ENCODE measurements around the gene CYP4F22.
A peak's percentile ranks its signal among the peaks of the same experiment; 100 is the strongest.
"Not testable (repeated sequence)": the region's sequence is repeated elsewhere in the genome, so short reads cannot be mapped to it uniquely, and the experiment has no call there.

Gene CYP4F22

DNA sequence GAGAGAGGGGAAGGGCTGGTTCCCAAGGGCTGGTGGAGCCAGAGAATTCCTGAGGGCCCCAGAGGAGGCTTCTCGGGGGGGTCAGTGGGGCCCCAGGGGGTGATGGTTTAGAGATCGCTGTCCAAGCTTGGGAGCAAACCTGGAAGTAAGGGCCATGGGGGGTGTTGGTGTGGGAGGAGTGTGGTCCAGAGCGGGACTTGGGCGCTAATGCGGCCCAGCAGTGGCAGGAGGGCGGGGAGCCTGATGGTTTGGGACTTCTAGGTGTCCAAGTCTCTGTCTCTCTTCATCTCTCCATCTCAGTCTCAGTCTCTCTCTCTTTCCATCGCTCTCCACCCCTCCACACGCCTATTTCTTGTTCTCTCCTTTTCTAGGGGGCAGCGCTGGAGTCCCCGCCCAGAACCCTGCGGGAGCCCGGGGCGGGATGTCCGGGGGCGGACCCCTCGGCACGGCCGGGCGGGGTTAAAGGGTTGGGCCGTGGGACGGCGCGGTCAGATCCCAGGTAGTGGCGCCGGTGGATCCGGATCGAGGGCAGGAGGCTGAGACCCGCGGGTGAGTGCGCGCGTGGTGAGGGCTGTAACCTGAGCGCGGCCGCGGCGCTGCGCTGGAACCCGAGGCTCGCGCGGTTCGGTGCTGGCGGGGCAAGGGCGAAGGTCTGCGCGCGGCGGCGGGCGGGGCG, at the start of gene CYP4F22:
CYP4F22 (plus strand) TSS at position 491 of the 676 bp plus-strand sequence. CDS start 16,812 bp downstream, outside the sequence.
- DNase-seq (ENCODE audit: low read depth) = no peak

GRCh38 chr19:15461694-15462093, 46.6 kb upstream of the CYP4F22 start:
- no peak for DNase-seq (ENCODE audit: low read depth)

DNA sequence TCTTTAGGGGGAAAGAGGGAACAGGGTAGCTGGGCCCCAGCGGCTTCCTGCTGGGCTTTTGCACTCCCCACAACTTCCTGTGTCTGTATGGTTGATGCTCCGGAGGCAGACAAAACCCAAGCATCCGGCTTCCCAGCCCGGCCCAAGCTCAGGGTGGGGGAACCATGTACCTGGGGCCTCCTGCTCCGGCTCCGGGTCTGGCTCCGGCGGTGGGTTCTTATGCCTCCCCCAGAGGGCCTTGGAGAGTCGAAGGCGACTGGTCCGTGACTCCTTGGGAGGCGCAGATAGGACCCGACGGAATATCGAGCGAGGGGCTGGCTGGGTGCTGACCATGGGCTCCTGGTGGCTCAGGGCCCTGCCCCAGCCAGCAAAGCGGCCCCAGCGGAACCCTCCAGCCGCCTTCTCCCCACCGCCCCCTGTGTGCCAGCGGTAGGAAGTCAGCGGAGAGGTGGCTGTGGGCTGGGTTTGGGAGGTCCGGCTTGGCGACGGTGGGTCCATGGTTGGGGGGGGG, 44.4 kb upstream of the CYP4F22 start:
- DNase-seq (ENCODE audit: low read depth) = no peak

GRCh38 chr19:15464394-15465385, 43.6 kb upstream of the CYP4F22 start, which contains the start of gene RASAL3:
Gene RASAL3 (minus strand): TSS chr19:15464544. CDS start chr19:15464358, 186 bp downstream.
- DNase-seq (ENCODE audit: low read depth) = no peak

GRCh38 chr19:15466851-15467733, 41.2 kb upstream of the CYP4F22 start:
- DNase-seq (ENCODE audit: low read depth) = peak; percentile 77

- no peak for DNase-seq (ENCODE audit: low read depth)
Measured at GRCh38 chr19:15467734-15468214, 40.6 kb upstream of the CYP4F22 start.

- no peak for DNase-seq (ENCODE audit: low read depth)
Measured at GRCh38 chr19:15468675-15469512, 39.4 kb upstream of the CYP4F22 start.

DNA sequence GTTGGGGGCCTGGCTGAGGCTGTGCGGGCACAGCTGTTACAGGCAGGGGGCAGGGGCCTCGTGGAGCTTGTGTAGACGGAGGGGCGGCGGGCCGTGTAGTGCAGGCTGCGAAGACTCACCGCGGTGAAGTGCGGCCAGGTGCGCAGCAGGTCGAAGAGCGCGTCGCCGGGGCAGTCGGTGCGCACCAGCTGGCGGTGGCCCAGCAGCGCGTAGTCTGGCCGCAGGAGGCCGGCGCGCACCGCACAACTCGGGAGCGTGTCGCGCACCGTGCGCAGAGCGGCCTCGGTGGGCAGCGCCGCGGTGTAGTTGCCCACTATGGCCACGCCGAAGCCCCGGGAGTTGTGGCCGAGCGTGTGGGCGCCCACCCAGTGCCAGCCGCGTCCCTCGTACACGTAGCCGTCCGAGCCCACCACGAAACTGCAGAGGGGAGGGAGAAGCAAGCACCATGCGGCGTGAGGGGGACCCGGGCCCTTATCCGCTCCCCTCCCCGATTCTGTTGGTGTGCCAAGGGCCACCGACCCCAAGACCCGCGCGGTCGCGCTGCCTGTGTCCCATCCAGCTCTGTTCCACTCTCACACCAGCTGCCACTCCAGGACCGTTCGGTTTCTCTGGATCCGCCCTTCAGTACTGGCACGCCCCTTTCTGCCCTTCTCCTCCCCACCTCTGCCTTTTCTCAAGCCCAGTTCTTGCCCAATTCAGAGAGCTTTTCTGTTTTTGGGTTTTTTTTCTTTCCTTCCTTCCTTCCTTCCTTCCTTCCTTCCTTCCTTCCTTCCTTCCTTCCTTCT, 38.6 kb upstream of the CYP4F22 start:
- no peak for DNase-seq (ENCODE audit: low read depth)

DNA sequence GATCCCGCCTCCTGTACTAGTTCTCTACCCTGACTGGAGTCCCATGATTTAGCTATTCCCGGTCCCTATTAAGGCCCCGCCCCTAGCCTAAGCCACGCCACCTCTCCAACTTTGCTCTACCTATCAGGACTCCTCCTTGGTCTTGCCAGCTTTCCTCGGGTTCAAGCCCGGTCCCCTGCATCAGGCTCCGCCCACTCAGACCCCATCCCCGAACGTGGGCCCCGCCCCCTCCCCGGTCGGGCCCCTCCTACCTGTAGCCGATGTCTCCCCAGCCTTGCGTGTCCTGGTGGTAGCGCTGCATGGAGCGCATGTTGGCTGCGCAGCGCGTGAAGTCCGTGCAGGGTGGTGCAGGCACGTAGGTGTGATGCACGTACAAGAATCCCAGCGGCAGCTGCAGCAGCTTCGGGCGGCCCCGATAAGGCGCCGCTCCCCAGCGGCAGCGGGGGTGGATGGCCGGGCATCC, 36.7 kb upstream of the CYP4F22 start:
- no peak for DNase-seq (ENCODE audit: low read depth)

- not testable (repeated sequence) for DNase-seq (ENCODE audit: low read depth)
Measured at GRCh38 chr19:15473821-15474220, 34.5 kb upstream of the CYP4F22 start.

DNA sequence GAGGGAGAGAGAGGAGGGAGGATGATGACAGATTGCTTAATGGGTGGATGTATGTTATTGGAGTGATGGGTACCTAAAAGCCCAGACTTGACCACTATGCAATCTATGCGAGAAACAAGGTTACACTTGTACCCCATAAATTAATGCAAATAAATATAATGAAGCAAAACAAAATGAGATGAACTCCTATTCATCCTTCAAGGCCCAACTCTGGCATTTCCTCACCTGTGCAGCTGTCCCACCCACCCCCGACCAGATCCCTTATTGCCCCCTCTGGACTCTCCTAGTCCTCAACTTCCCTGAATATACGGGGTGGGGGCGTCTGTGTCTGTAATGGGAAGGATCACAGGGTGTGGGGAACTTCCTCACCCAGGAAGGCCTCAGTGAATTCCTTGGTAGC, 33.2 kb upstream of the CYP4F22 start:
- DNase-seq (ENCODE audit: low read depth) = no peak

DNA sequence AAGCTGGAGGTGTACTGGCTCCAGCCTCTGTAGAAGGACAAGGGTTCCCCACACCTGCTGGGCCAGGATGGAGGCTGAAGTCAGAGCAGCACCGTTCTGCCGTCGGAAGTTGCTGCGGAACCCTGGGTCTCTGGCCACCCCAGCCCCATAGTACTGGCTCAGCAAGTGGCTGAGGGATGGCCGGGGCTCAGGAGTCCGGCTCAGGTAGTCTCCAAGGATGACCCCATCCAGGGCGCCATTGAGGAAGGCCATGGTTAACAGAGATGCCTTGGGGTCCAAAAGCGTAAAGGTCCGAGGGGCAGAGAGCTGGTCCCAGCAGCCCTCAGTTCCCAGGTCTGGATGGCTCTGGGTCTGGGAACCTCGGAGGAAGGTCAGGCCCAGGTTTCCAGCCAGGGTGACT, 32.7 kb upstream of the CYP4F22 start:
- no peak for DNase-seq (ENCODE audit: low read depth)

DNA sequence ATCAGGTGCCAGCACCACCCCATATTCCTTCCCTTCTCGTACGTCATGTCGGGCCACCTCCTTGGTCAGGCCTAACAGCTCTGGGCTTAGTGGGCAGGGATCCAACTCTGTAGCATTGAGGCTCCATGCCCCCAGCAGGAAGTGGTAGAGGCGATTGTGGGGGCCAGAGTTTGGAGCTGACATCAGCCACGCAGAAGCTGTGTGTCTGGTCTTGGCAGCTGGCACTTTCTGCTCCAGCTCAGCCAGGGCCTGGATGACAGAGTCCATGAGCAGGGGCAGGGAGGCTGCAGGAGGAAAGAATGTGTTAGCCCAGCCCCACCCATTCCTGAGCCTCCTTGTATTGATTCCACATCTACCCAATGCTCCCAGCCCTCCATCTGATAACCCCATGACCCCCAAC, 32.0 kb upstream of the CYP4F22 start:
- no peak for DNase-seq (ENCODE audit: low read depth)

- no peak for DNase-seq (ENCODE audit: low read depth)
Measured at GRCh38 chr19:15479391-15480345, 28.7 kb upstream of the CYP4F22 start, which contains the start of gene PGLYRP2. Gene PGLYRP2 (minus strand): TSS chr19:15479501. CDS start chr19:15479371, 130 bp downstream.

GRCh38 chr19:15480996-15481395, 27.3 kb upstream of the CYP4F22 start:
- not testable (repeated sequence) for DNase-seq (ENCODE audit: low read depth)

GRCh38 chr19:15485768-15486167, 22.6 kb upstream of the CYP4F22 start:
- not testable (repeated sequence) for DNase-seq (ENCODE audit: low read depth)

- DNase-seq (ENCODE audit: low read depth) = no peak
Measured at GRCh38 chr19:15487038-15487437, 21.3 kb upstream of the CYP4F22 start.

- no peak for DNase-seq (ENCODE audit: low read depth)
Measured at GRCh38 chr19:15488489-15489226, 19.7 kb upstream of the CYP4F22 start.

Data from HS-5 (cell line).